ENCODE data around the gene GPC5. TPM values are rescaled to one million over a fixed set of nuclear protein-coding genes. Genes with fewer than 3 reads are reported as not detected.

The GPC5 gene
- polyA plus RNA-seq, 2 of the 4 experiments (the other 2 are of a cell fraction) = not detected

- TF ChIP-seq CHD2 (IDR thresholded peaks at IDR 0.05; ENCODE audit: low read length, partially characterized antibody) (no peak), ZFP36 (IDR thresholded peaks at IDR 0.05; ENCODE audit: borderline replicate concordance, partially characterized antibody) (no peak), EHMT2 (IDR thresholded peaks at IDR 0.05; ENCODE audit: low read depth) (no peak), FOSL2 (IDR thresholded peaks at IDR 0.05) (no peak), FOSL2 (CRISPR knock-in tag; IDR thresholded peaks at IDR 0.05) (no peak), RCOR1 (IDR thresholded peaks at IDR 0.05; ENCODE audit: low read depth, low read length) (no peak), FOSB (CRISPR knock-in tag; IDR thresholded peaks at IDR 0.05) (no peak)
Observed at GRCh38 chr13:91368101-91368500, 30.3 kb upstream of the GPC5 start (continued).

- ATAC-seq = no peak
- POLR2A ChIA-PET = no interaction called here
- H3K9me3 ChIP-seq = no peaks in the 10 kb centered on the region
- TF ChIP-seq RFX5 (IDR thresholded peaks at IDR 0.05) = no peak
- TF ChIP-seq RARB (CRISPR knock-in tag; IDR thresholded peaks at IDR 0.05) = no peak
- no peak for TF ChIP-seq RCOR1 (IDR thresholded peaks at IDR 0.05; ENCODE audit: low read depth, low read length)
- no peak for TF ChIP-seq REST (IDR thresholded peaks at IDR 0.05)
- TF ChIP-seq HOXB5 (CRISPR knock-in tag; IDR thresholded peaks at IDR 0.05) = no peak
- TF ChIP-seq NPAS2 (CRISPR knock-in tag; IDR thresholded peaks at IDR 0.05; ENCODE audit: borderline replicate concordance) = no peak
- TF ChIP-seq MYC (IDR thresholded peaks at IDR 0.05; ENCODE audit: borderline replicate concordance, low read length) = no peak
- no peak for TF ChIP-seq SMC3 (IDR thresholded peaks at IDR 0.05)
- no peak for TF ChIP-seq HMGXB4 (CRISPR knock-in tag; IDR thresholded peaks at IDR 0.05; ENCODE audit: borderline replicate concordance)
- TF ChIP-seq HOXB13 (CRISPR knock-in tag; IDR thresholded peaks at IDR 0.05; ENCODE audit: low read depth) = no peak
- no peak for TF ChIP-seq GATA3 (IDR thresholded peaks at IDR 0.05; ENCODE audit: borderline replicate concordance)
- TF ChIP-seq MAFK (IDR thresholded peaks at IDR 0.05; ENCODE audit: partially characterized antibody) = no peak
- no peak for TF ChIP-seq USF2 (IDR thresholded peaks at IDR 0.05)
- TF ChIP-seq CHD2 (IDR thresholded peaks at IDR 0.05; ENCODE audit: low read length, partially characterized antibody) = no peak
- no peaks in the 10 kb centered on the region for H3K4me1 ChIP-seq
- no peak overlapping the region for H3K4me2 ChIP-seq
- DNase-seq (ENCODE audit: low read depth in 1 of 2, low spot score in 1 of 2) = no peak
- H3K27ac ChIP-seq = no peak overlapping the region
- 93% methylated on average over 3 of the region's 3 CpGs for WGBS (ENCODE audit: missing lambda C conversion rate)
- H3K4me3 ChIP-seq = no peak overlapping the region
- CTCF ChIA-PET = no interaction called here
- no peak for FAIRE-seq
Observed at GRCh38 chr13:91368676-91369440, 29.6 kb upstream of the GPC5 start.

Data from A549 (cell line).